Fibroblast of the aortic adventitia (primary cell): ENCODE measurements around the gene SLC3A2. TPM values are rescaled to one million over a fixed set of nuclear protein-coding genes. Genes with fewer than 3 reads are reported as not detected.

Source experiments
- DNase-seq: peaks from one replicate; pipeline ENCODE4 v3.0.0-alpha.2; 2010; ENCODE audit warnings: low read depth
- H3K4me3 ChIP-seq: 2 replicates; pipeline ENCODE4 v1.5.1; 2011; ENCODE audit warnings: low read depth, mild to moderate bottlenecking, control low read depth, low read length, moderate library complexity
- total RNA-seq: library from RNA; depleted of rRNA; stranded (reverse); fragments of >200 nt; gene quantifications from 2 replicates; pipeline ENCODE4 v1.2.3, GENCODE V29; 2012; ENCODE audit warnings: low replicate concordance
- TF ChIP-seq, protein P1 (sequence below): IDR thresholded peaks from 2 replicates; pipeline ENCODE4 v1.5.1; 2011; ENCODE audit warnings: mild to moderate bottlenecking, low read length, control low read depth, inconsistent platforms; ENCODE audit not compliant: insufficient read depth

Gene SLC3A2
- total RNA-seq, 1 donor: 174 TPM

DNA sequence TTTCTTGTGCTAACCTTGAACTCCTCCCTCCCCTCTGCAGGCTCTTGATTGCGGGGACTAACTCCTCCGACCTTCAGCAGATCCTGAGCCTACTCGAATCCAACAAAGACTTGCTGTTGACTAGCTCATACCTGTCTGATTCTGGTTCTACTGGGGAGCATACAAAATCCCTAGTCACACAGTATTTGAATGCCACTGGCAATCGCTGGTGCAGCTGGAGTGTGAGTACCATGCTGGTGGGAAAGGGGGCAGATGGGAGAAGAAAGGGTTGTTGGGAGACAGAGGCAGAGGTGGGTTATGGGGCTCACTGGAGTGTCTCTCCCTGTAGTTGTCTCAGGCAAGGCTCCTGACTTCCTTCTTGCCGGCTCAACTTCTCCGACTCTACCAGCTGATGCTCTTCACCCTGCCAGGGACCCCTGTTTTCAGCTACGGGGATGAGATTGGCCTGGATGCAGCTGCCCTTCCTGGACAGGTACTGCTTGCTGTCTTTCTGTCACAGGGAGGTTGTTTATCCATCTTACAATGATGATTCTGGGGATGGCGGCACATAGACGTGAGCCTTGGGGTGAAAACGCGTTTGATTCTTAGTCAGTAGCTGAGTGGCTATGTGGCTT, 4.5 kb downstream of the SLC3A2 start:
- DNase-seq: no peak
- TF ChIP-seq, protein P1, sequence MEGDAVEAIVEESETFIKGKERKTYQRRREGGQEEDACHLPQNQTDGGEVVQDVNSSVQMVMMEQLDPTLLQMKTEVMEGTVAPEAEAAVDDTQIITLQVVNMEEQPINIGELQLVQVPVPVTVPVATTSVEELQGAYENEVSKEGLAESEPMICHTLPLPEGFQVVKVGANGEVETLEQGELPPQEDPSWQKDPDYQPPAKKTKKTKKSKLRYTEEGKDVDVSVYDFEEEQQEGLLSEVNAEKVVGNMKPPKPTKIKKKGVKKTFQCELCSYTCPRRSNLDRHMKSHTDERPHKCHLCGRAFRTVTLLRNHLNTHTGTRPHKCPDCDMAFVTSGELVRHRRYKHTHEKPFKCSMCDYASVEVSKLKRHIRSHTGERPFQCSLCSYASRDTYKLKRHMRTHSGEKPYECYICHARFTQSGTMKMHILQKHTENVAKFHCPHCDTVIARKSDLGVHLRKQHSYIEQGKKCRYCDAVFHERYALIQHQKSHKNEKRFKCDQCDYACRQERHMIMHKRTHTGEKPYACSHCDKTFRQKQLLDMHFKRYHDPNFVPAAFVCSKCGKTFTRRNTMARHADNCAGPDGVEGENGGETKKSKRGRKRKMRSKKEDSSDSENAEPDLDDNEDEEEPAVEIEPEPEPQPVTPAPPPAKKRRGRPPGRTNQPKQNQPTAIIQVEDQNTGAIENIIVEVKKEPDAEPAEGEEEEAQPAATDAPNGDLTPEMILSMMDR: no peak
- peak overlapping the region; percentile 63 for H3K4me3 ChIP-seq

GRCh38 chr11:62888406-62888805, 7.7 kb downstream of the SLC3A2 start:
- DNase-seq: no peak
- no peak overlapping the region for H3K4me3 ChIP-seq
- TF ChIP-seq, protein P1: no peak

- DNase-seq: no peak
- H3K4me3 ChIP-seq: no peak overlapping the region
- TF ChIP-seq, protein P1: no peak
Observed at GRCh38 chr11:62889126-62889483, 8.4 kb downstream of the SLC3A2 start.

DNA sequence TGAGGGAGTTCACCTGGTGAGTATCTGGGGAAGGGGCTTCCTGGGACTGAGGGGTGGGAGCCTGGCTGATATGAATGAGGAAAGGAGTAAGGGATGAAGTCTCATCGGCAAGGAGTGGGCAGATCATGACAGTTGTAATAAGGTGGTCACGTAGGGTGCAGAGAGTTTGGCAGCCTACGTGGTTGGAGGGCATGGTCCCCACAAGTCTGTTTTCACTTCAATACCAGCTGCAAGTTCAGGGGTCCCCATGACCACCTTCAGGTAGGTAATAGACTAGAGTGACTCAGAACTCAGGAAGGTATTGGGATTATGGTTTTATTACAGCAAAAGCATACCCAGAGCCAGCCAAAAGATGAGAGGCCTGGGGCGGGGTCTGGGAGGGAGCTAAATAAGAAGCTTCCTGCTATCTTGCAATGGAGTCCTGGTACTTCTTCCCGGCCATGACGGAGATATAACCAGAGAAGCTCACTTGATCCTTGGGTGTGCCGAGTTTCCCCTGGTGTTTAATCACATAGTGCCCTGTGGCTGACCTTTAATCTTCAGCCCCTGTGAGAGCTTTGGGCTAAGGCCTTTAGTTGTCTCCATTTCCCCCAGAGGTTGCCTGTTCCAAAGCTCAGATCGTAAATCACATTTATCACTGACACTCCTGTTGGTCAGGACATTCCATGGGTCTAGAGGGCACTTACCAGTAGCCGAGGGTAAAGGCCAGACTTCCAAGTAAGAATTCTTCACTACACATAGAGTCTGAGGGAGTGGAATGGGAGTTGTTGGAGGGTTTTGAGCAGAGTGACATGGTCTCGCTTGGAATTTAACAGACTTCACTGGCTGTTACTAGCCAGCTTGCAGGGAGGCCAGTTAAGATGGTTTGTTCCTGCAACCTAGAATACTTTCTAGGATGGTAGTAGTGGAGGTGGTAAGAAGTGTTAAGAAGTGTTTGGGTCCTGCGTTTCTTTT, 9.1 kb downstream of the SLC3A2 start:
- TF ChIP-seq, protein P1: no peak
- peak; percentile 51 for DNase-seq
- no peak overlapping the region for H3K4me3 ChIP-seq

- TF ChIP-seq, protein P1: no peak
- no peak for DNase-seq
- H3K4me3 ChIP-seq: no peak overlapping the region
Observed at GRCh38 chr11:62892077-62892922, 11.6 kb downstream of the SLC3A2 start.

- H3K4me3 ChIP-seq: no peak overlapping the region
- DNase-seq: no peak
- TF ChIP-seq, protein P1: no peak
Observed at GRCh38 chr11:62895501-62895900, 14.8 kb downstream of the SLC3A2 start.
